Endothelial cell (in vitro differentiated cells): ENCODE measurements around the gene AAK1. TPM values are rescaled to one million over a fixed set of nuclear protein-coding genes. Genes with fewer than 3 reads are reported as not detected.
"Not testable (repeated sequence)": the region's sequence is repeated elsewhere in the genome, so short reads cannot be mapped to it uniquely, and the experiment has no call there.

Experiments used
- DNase-seq: peaks from one replicate; pipeline ENCODE4 v3.0.0; 2021; ENCODE audit warnings: low spot score
- H3K27ac Mint-ChIP-seq: one replicate; pipeline ENCODE4 v1.8.0; 2021; ENCODE audit warnings: mixed read lengths, inconsistent platforms; ENCODE audit not compliant: unreplicated experiment
- H3K27me3 Mint-ChIP-seq: one replicate; pipeline ENCODE4 v1.8.0; 2021; ENCODE audit warnings: mild to moderate bottlenecking, moderate library complexity, mixed read lengths, inconsistent platforms; ENCODE audit not compliant: unreplicated experiment
- H3K36me3 Mint-ChIP-seq: one replicate; pipeline ENCODE4 v1.8.0; 2021; ENCODE audit warnings: mild to moderate bottlenecking, low read depth, mixed read lengths, inconsistent platforms; ENCODE audit not compliant: unreplicated experiment
- H3K4me1 Mint-ChIP-seq: one replicate; pipeline ENCODE4 v1.8.0; 2021; ENCODE audit warnings: mild to moderate bottlenecking, mixed read lengths, inconsistent platforms; ENCODE audit not compliant: unreplicated experiment
- H3K4me3 Mint-ChIP-seq: one replicate; pipeline ENCODE4 v1.8.0; 2021; ENCODE audit warnings: mild to moderate bottlenecking, mixed read lengths, inconsistent platforms; ENCODE audit not compliant: unreplicated experiment
- H3K9me3 Mint-ChIP-seq: one replicate; pipeline ENCODE4 v1.8.0; 2021; ENCODE audit warnings: mixed read lengths, inconsistent platforms; ENCODE audit not compliant: unreplicated experiment
- total RNA-seq: library from RNA; stranded (reverse); fragmentation: NEBNext Ultra II Directional; extraction: Animal tissue kit (Norgen Biotek cat#: 25700); gene quantifications from one replicate; pipeline ENCODE4 v1.2.1, GENCODE V29; 2021; ENCODE audit not compliant: unreplicated experiment
- TF ChIP-seq, protein P1 (sequence below): fragments of 200-600 bp; sonication (generic); IDR thresholded peaks from one replicate; pipeline ENCODE4 v1.5.0; 2021; ENCODE audit warnings: antibody characterized with exemption; ENCODE audit not compliant: unreplicated experiment

AAK1 gene
- total RNA-seq, 1 donor from 2014 or later = 144 TPM

- TF ChIP-seq, protein P1, sequence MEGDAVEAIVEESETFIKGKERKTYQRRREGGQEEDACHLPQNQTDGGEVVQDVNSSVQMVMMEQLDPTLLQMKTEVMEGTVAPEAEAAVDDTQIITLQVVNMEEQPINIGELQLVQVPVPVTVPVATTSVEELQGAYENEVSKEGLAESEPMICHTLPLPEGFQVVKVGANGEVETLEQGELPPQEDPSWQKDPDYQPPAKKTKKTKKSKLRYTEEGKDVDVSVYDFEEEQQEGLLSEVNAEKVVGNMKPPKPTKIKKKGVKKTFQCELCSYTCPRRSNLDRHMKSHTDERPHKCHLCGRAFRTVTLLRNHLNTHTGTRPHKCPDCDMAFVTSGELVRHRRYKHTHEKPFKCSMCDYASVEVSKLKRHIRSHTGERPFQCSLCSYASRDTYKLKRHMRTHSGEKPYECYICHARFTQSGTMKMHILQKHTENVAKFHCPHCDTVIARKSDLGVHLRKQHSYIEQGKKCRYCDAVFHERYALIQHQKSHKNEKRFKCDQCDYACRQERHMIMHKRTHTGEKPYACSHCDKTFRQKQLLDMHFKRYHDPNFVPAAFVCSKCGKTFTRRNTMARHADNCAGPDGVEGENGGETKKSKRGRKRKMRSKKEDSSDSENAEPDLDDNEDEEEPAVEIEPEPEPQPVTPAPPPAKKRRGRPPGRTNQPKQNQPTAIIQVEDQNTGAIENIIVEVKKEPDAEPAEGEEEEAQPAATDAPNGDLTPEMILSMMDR = no peak
- DNase-seq = no peak
- H3K4me1 Mint-ChIP-seq = peaks cover 9% of the 10 kb centered on the region
- no peak overlapping the region for H3K27ac Mint-ChIP-seq
- H3K9me3 Mint-ChIP-seq = no peaks in the 10 kb centered on the region
- H3K36me3 Mint-ChIP-seq = peaks cover 50% of the 10 kb centered on the region
- no peak overlapping the region for H3K4me3 Mint-ChIP-seq
- H3K27me3 Mint-ChIP-seq = peaks cover 6% of the 10 kb centered on the region
Observed at GRCh38 chr2:69608109-69608508, 35.4 kb downstream of the AAK1 start.

DNA sequence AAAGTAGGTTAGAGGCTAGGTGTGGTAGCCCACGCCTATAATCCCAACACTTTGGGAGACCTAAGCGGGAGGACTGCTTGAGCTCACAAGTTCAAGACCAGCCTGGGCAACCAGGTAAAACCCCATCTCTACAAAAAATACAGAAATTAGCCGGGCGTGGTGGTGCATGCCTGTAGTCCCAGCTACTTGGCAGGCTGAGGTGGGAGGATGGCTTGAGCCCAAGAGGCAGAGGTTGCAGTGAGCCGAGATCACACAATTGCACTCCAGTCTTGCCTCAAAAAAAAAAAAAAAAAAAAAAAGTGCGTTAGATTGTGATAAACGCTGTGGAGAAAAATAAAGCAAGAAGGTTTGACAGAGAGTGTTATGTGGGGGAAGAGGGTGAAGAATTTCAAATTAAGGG, 36.8 kb downstream of the AAK1 start:
- not testable (repeated sequence) for H3K4me1 Mint-ChIP-seq, H3K27ac Mint-ChIP-seq, H3K27me3 Mint-ChIP-seq, DNase-seq, H3K9me3 Mint-ChIP-seq
- Mint-ChIP-seq H3K4me3 (peak overlapping the region; percentile 53), H3K36me3 (peaks cover 51% of the 10 kb centered on the region)

GRCh38 chr2:69605284-69605683, 38.3 kb downstream of the AAK1 start:
- H3K27ac Mint-ChIP-seq = no peak overlapping the region
- peaks cover 3% of the 10 kb centered on the region for H3K27me3 Mint-ChIP-seq
- H3K4me1 Mint-ChIP-seq = peaks cover 12% of the 10 kb centered on the region
- no peaks in the 10 kb centered on the region for H3K9me3 Mint-ChIP-seq
- DNase-seq = no peak
- TF ChIP-seq, protein P1 = no peak
- H3K4me3 Mint-ChIP-seq = peak overlapping the region; percentile 38
- peaks cover 40% of the 10 kb centered on the region for H3K36me3 Mint-ChIP-seq

GRCh38 chr2:69604836-69605235, 38.7 kb downstream of the AAK1 start:
- no peak overlapping the region for H3K27ac Mint-ChIP-seq

GRCh38 chr2:69604026-69604678, 39.4 kb downstream of the AAK1 start:
- TF ChIP-seq, protein P1 = no peak
- peaks cover 3% of the 10 kb centered on the region for H3K27me3 Mint-ChIP-seq
- peaks cover 12% of the 10 kb centered on the region for H3K4me1 Mint-ChIP-seq
- H3K4me3 Mint-ChIP-seq = no peak overlapping the region
- no peak for DNase-seq
- no peak overlapping the region for H3K27ac Mint-ChIP-seq
- no peaks in the 10 kb centered on the region for H3K9me3 Mint-ChIP-seq
- H3K36me3 Mint-ChIP-seq = peaks cover 37% of the 10 kb centered on the region

More at GRCh38 chr2:69604836-69605235, 38.7 kb downstream of the AAK1 start:
- no peak for DNase-seq
- Mint-ChIP-seq H3K27me3 (peaks cover 3% of the 10 kb centered on the region), H3K4me3 (peak overlapping the region; percentile 38), H3K9me3 (no peaks in the 10 kb centered on the region), H3K36me3 (peaks cover 37% of the 10 kb centered on the region), H3K4me1 (peaks cover 12% of the 10 kb centered on the region)
- TF ChIP-seq, protein P1 = no peak
